Mesothelial cell of epicardium (in vitro differentiated cells): ENCODE results near the gene CPN2. TPM values are rescaled to one million over a fixed set of nuclear protein-coding genes. Genes with fewer than 3 reads are reported as not detected.

ENCODE experiments used
- DNase-seq, 2 experiments: peaks; one replicate each; pipeline ENCODE4 v3.0.0; 2021; ENCODE audit warnings: low spot score in 2 of 2; ENCODE audit not compliant: unreplicated experiment in 2 of 2
- H3K27ac Mint-ChIP-seq: 2 replicates; pipeline ENCODE4 v1.8.0; 2021; ENCODE audit warnings: mixed read lengths
- H3K27me3 Mint-ChIP-seq: 2 replicates; pipeline ENCODE4 v1.8.0; 2021; ENCODE audit warnings: low read depth, mixed read lengths
- H3K36me3 Mint-ChIP-seq: 2 replicates; pipeline ENCODE4 v1.8.0; 2021; ENCODE audit warnings: mixed read lengths
- H3K4me1 Mint-ChIP-seq: 2 replicates; pipeline ENCODE4 v1.8.0; 2021; ENCODE audit warnings: mixed read lengths
- H3K4me3 Mint-ChIP-seq: 2 replicates; pipeline ENCODE4 v1.8.0; 2021; ENCODE audit warnings: mild to moderate bottlenecking, moderate library complexity, mixed read lengths
- H3K9me3 Mint-ChIP-seq: 2 replicates; pipeline ENCODE4 v1.8.0; 2021; ENCODE audit warnings: mixed read lengths
- CTCF ChIP-seq: fragments of 200-600 bp; sonication (generic); IDR thresholded peaks from one replicate; pipeline ENCODE4 v1.5.0; 2021; ENCODE audit warnings: antibody characterized with exemption; ENCODE audit not compliant: unreplicated experiment
- total RNA-seq: library from RNA; stranded (reverse); gene quantifications from 3 replicates; pipeline ENCODE4 v1.2.1, GENCODE V29; 2021

The CPN2 gene
- total RNA-seq, 1 donor from 2014 or later = not detected

DNA sequence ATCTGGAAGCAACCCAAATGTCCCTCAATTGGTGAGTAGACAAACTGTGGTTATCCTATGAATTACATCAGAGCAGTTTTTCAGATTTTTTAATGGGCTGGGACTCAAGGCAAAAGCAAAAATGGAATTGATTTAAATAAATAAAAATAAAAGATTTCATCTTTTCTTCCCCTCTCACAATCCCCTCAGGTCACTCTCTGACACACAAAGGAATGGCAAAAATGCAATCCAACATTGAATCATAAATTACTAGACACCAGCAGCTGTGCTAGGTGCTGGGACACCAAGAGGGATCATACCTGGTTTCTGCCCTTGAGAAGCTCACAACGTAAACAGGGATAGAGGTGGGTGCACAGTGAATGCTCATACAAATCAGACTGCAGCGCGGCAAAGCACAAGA is 58.8 kb downstream of the CPN2 start:
- Mint-ChIP-seq H3K36me3 (peaks cover 16% of the 10 kb centered on the region), H3K9me3 (peaks cover 13% of the 10 kb centered on the region), H3K27ac (no peak overlapping the region), H3K27me3 (no peaks in the 10 kb centered on the region), H3K4me3 (no peak overlapping the region), H3K4me1 (peaks cover 26% of the 10 kb centered on the region)
- TF ChIP-seq CTCF = no peak
- DNase-seq = no peak

Other genes with a start within 250 kb of the CPN2 start
- gene HES1, start 215.2 kb downstream of the CPN2 start, total RNA-seq = 99.9 to 108 TPM (median 104 TPM) in 3 replicates
- 0.05 TPM in 1 of 3 replicates, not detected in the others for gene LRRC15, start 18.4 kb upstream of the CPN2 start, total RNA-seq
- 0.11 to 0.16 TPM in 2 of 3 replicates, not detected in the other for gene GP5, start 47.9 kb upstream of the CPN2 start, total RNA-seq
- 60.2 to 74.1 TPM (median 62.3 TPM) in 3 replicates for gene ATP13A3, start 135.7 kb upstream of the CPN2 start, total RNA-seq